ENCODE data around the gene PHPT1.

The PHPT1 gene

DNA sequence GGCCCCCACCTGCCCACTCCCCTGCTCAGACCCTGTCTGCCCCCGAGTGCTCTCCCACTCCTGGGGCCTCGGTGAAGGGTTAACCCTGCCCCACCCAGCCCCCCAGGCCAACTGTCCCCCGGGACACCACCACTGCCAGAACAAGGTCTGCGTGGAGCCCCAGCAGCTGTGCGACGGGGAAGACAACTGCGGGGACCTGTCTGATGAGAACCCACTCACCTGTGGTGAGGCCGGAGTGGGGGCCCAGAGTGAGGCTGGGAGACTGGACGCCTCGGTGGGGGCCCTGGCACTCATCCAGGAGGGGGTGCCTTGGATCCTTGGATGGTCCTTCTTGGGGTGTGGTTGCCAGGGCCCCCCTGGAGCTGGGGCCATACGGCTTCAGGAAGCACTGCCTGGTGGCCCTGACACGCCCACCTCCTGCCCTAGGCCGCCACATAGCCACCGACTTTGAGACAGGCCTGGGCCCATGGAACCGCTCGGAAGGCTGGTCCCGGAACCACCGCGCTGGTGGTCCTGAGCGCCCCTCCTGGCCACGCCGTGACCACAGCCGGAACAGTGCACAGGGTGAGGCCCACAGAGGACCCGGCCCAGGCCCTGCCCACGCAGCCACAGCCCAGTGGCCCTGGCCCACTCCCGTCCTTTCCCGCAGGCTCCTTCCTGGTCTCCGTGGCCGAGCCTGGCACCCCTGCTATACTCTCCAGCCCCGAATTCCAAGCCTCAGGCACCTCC, 5.1 kb downstream of the PHPT1 start:
- Histone ChIP-seq H3K4me3 (ENCODE audit: low read depth, low read length) (no peak overlapping the region), H3K4me1 (peaks cover 20% of the 10 kb centered on the region), H3K27me3 (no peaks in the 10 kb centered on the region), H3K9me3 (no peaks in the 10 kb centered on the region), H3K36me3 (peaks cover 25% of the 10 kb centered on the region)
- no peak for TF ChIP-seq CTCF (IDR thresholded peaks at IDR 0.05; ENCODE audit: low read depth, low read length)
- DNase-seq = peak; percentile 17

- peaks cover 24% of the 10 kb centered on the region for H3K4me1 ChIP-seq
- no peak overlapping the region for H3K4me3 ChIP-seq (ENCODE audit: low read depth, low read length)
- no peaks in the 10 kb centered on the region for H3K27me3 ChIP-seq
- H3K9me3 ChIP-seq = no peaks in the 10 kb centered on the region
- DNase-seq = peak; percentile 17
- H3K36me3 ChIP-seq = peaks cover 25% of the 10 kb centered on the region
- TF ChIP-seq CTCF (IDR thresholded peaks at IDR 0.05; ENCODE audit: low read depth, low read length) = no peak
Observed at GRCh38 chr9:136854842-136855460, 5.7 kb downstream of the PHPT1 start.

- H3K4me1 ChIP-seq = peaks cover 24% of the 10 kb centered on the region
- DNase-seq = peak; percentile 66
- H3K4me3 ChIP-seq (ENCODE audit: low read depth, low read length) = no peak overlapping the region
- TF ChIP-seq CTCF (IDR thresholded peaks at IDR 0.05; ENCODE audit: low read depth, low read length) = no peak
- no peaks in the 10 kb centered on the region for H3K9me3 ChIP-seq
- H3K36me3 ChIP-seq = peaks cover 26% of the 10 kb centered on the region
- no peaks in the 10 kb centered on the region for H3K27me3 ChIP-seq
Observed at GRCh38 chr9:136855461-136856078, 6.4 kb downstream of the PHPT1 start.

GRCh38 chr9:136856079-136856476, 6.9 kb downstream of the PHPT1 start:
- DNase-seq = no peak
- Histone ChIP-seq H3K27me3 (no peaks in the 10 kb centered on the region), H3K4me3 (ENCODE audit: low read depth, low read length) (no peak overlapping the region), H3K9me3 (no peaks in the 10 kb centered on the region), H3K4me1 (peaks cover 24% of the 10 kb centered on the region), H3K36me3 (peaks cover 25% of the 10 kb centered on the region)
- TF ChIP-seq CTCF (IDR thresholded peaks at IDR 0.05; ENCODE audit: low read depth, low read length) = no peak

DNA sequence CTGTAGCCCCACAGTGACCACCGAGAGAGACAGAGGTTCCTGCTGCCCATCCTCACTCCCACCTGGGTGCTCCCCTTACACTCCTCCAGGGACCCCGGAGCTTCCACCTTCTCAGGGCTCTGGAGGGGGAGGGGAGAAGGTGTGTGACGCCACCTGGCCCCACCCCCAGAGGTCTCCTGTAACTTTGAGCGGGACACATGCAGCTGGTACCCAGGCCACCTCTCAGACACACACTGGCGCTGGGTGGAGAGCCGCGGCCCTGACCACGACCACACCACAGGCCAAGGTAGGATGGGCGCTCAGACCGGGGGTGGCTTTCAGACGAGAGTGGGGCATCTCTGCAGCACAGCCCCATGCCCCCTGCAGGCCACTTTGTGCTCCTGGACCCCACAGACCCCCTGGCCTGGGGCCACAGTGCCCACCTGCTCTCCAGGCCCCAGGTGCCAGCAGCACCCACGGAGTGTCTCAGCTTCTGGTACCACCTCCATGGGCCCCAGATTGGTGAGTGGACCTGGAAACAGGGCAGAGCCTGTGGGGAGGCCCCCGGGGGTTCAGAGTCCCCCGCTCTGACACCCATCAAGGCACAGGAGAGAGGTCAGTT, 7.4 kb downstream of the PHPT1 start:
- Histone ChIP-seq H3K36me3 (peaks cover 25% of the 10 kb centered on the region), H3K27me3 (no peaks in the 10 kb centered on the region), H3K4me1 (peaks cover 24% of the 10 kb centered on the region), H3K4me3 (ENCODE audit: low read depth, low read length) (no peak overlapping the region), H3K9me3 (no peaks in the 10 kb centered on the region)
- DNase-seq = peak; percentile 13
- TF ChIP-seq CTCF (IDR thresholded peaks at IDR 0.05; ENCODE audit: low read depth, low read length) = no peak; the same call in 1 of the 2 replicates
